H1 (cell line): Measurements from ENCODE around the gene SLC25A22. TPM values are rescaled to one million over a fixed set of nuclear protein-coding genes. Genes with fewer than 3 reads are reported as not detected.

Experiments used
- CTCF ChIA-PET: fragments of 300-600 bp; sonication (Branson Sonifier 250); formaldehyde crosslinking; loops from one replicate; lab custom pipeline; 2021; ENCODE audit not compliant: partially characterized antibody; lab: Charles Lee
- POLR2A ChIA-PET: fragments of 300-600 bp; sonication (Branson Sonifier 250); formaldehyde crosslinking; loops from one replicate; lab custom pipeline; 2021; ENCODE audit warnings: inconsistent platforms; ENCODE audit not compliant: partially characterized antibody; lab: Charles Lee
- DNase-seq, 2 experiments: peaks; one replicate each; pipeline versions ENCODE4 v3.0.0 to v3.0.0-alpha.2; 2010 to 2022; ENCODE audit warnings: low spot score in 2 of 2, low read depth in 1 of 2, mixed read lengths in 1 of 2
- FAIRE-seq: peaks from 2 replicates; lab custom pipeline; 2011; peaks lifted over from hg19 to GRCh38; lab: Jason Lieb, UNC
- H2AFZ ChIP-seq: 2 replicates; pipeline ENCODE4 v1.8.1; 2012; ENCODE audit warnings: low read length, inconsistent platforms
- H2AK5ac ChIP-seq: 2 replicates; pipeline ENCODE4 v1.6.1; 2013; ENCODE audit warnings: low read depth, low read length
- H2BK120ac ChIP-seq: replicated peaks from 2 replicates; pipeline ENCODE3; 2013; ENCODE audit warnings: low read depth, low read length, inconsistent platforms
- H2BK12ac ChIP-seq: 2 replicates; pipeline ENCODE4 v1.6.1; 2013; ENCODE audit warnings: low read depth, low read length
- H2BK15ac ChIP-seq: 2 replicates; pipeline ENCODE4 v1.6.1; 2013; ENCODE audit warnings: low read length
- H2BK20ac ChIP-seq: 2 replicates; pipeline ENCODE4 v1.6.1; 2013; ENCODE audit warnings: low read length
- H2BK5ac ChIP-seq: 2 replicates; pipeline ENCODE4 v1.6.1; 2013; ENCODE audit warnings: low read depth, low read length
- H3K14ac ChIP-seq: 2 replicates; pipeline ENCODE4 v1.6.1; 2013; ENCODE audit warnings: inconsistent platforms; ENCODE audit not compliant: insufficient read length
- H3K18ac ChIP-seq: 2 replicates; pipeline ENCODE4 v1.6.1; 2013; ENCODE audit warnings: low read length; ENCODE audit errors: extremely low read depth
- H3K23ac ChIP-seq: 2 replicates; pipeline ENCODE4 v1.6.1; 2013; ENCODE audit warnings: inconsistent platforms; ENCODE audit not compliant: insufficient read length
- H3K23me2 ChIP-seq: 2 replicates; pipeline ENCODE4 v1.6.1; 2013; ENCODE audit warnings: low read depth, low read length
- H3K27ac ChIP-seq: 2 replicates; pipeline ENCODE4 v1.6.1; 2011; ENCODE audit warnings: low read depth, low read length, inconsistent platforms
- H3K27me3 ChIP-seq, 4 experiments: replicated peaks in 1 of 4; 1 replicate in 1 of 4; 2 replicates in 3 of 4; pipeline versions ENCODE4 v1.6.1 to v1.8.1; 2011 to 2013; ENCODE audit warnings: low read length in 3 of 4, mild to moderate bottlenecking in 3 of 4, inconsistent platforms in 2 of 4, mixed read lengths in 2 of 4, moderate library complexity in 1 of 4; ENCODE audit not compliant: control insufficient read depth in 3 of 4, insufficient read depth in 3 of 4; ENCODE audit errors: extremely low read depth in 1 of 4
- H3K36me3 ChIP-seq, 4 experiments: 2 replicates each; pipeline versions ENCODE4 v1.6.1 to v1.8.1; 2011 to 2013; ENCODE audit warnings: mild to moderate bottlenecking in 4 of 4, low read length in 3 of 4, moderate library complexity in 2 of 4, control low read depth in 1 of 4, inconsistent platforms in 1 of 4; ENCODE audit not compliant: insufficient read depth in 4 of 4, control insufficient read depth in 2 of 4
- H3K4ac ChIP-seq: replicated peaks from 2 replicates; pipeline ENCODE3; 2013; ENCODE audit warnings: low read length, low read depth, mixed read lengths, inconsistent platforms; ENCODE audit not compliant: insufficient read length
- H3K4me1 ChIP-seq, 4 experiments: replicated peaks in 1 of 4; 1 replicate in 1 of 4; 2 replicates in 3 of 4; pipeline versions ENCODE4 v1.6.1 to v1.8.1; 2011 to 2013; ENCODE audit warnings: low read length in 3 of 4, inconsistent platforms in 2 of 4, mixed read lengths in 1 of 4; ENCODE audit not compliant: insufficient read depth in 4 of 4, control insufficient read depth in 3 of 4
- H3K4me2 ChIP-seq, 2 experiments: 2 replicates each; pipeline versions ENCODE4 v1.6.1 to v1.8.1; 2011 to 2013; ENCODE audit warnings: low read depth in 2 of 2, low read length in 2 of 2, control low read depth in 1 of 2, inconsistent platforms in 1 of 2, mild to moderate bottlenecking in 1 of 2; ENCODE audit not compliant: insufficient read depth in 1 of 2
- H3K4me3 ChIP-seq, 4 experiments: fragments of 200-600, 300-600 bp in 1 of 4; sonication (generic), shearing (Covaris generic), sonication (Bioruptor Twin) in 1 of 4; 2 replicates each; pipeline versions ENCODE4 v1.5.1 to v1.8.1; 2011 to 2016; ENCODE audit warnings: low read length in 4 of 4, low read depth in 3 of 4, control low read depth in 2 of 4, inconsistent platforms in 2 of 4, mild to moderate bottlenecking in 2 of 4, mixed read lengths in 1 of 4, moderate library complexity in 1 of 4; ENCODE audit not compliant: insufficient read depth in 2 of 4; ENCODE audit errors: extremely low read depth in 1 of 4
- H3K56ac ChIP-seq: replicated peaks from 2 replicates; pipeline ENCODE3; 2013; ENCODE audit warnings: low read depth, mild to moderate bottlenecking, mixed read lengths, low read length, inconsistent platforms; ENCODE audit not compliant: insufficient read length
- H3K79me1 ChIP-seq: 2 replicates; pipeline ENCODE4 v1.6.1; 2013; ENCODE audit warnings: low read depth, low read length, control low read depth
- H3K79me2 ChIP-seq, 2 experiments: 2 replicates each; pipeline versions ENCODE4 v1.6.1 to v1.8.1; 2012 to 2013; ENCODE audit warnings: low read length in 2 of 2, mild to moderate bottlenecking in 2 of 2, inconsistent platforms in 1 of 2; ENCODE audit not compliant: insufficient read depth in 2 of 2, control insufficient read depth in 1 of 2
- H3K9ac ChIP-seq, 4 experiments: replicated peaks in 1 of 4; 1 replicate in 1 of 4; 2 replicates in 3 of 4; pipeline versions ENCODE4 v1.6.1 to v1.8.1; 2011 to 2013; ENCODE audit warnings: low read depth in 3 of 4, low read length in 3 of 4, control low read depth in 2 of 4, mild to moderate bottlenecking in 2 of 4, moderate library complexity in 2 of 4, inconsistent platforms in 1 of 4; ENCODE audit errors: extremely low read depth in 1 of 4
- H3K9me3 ChIP-seq, 2 experiments: 2 replicates each; pipeline versions ENCODE4 v1.6.1 to v1.8.1; 2012 to 2013; ENCODE audit warnings: mild to moderate bottlenecking in 2 of 2, moderate library complexity in 2 of 2, control low read depth in 1 of 2, inconsistent platforms in 1 of 2, low read depth in 1 of 2, low read length in 1 of 2, mixed read lengths in 1 of 2; ENCODE audit not compliant: insufficient read depth in 2 of 2
- H4K20me1 ChIP-seq, 2 experiments: replicated peaks in 1 of 2; 2 replicates each; pipeline versions ENCODE3 to v1.8.1; 2011 to 2013; ENCODE audit warnings: inconsistent platforms in 2 of 2, low read length in 2 of 2, mild to moderate bottlenecking in 1 of 2; ENCODE audit not compliant: insufficient read depth in 2 of 2, control insufficient read depth in 1 of 2
- H4K5ac ChIP-seq: 2 replicates; pipeline ENCODE4 v1.6.1; 2013; ENCODE audit warnings: low read length, low read depth, mixed read lengths, inconsistent platforms; ENCODE audit not compliant: insufficient read length
- H4K8ac ChIP-seq: 2 replicates; pipeline ENCODE4 v1.8.0; 2013; ENCODE audit warnings: mild to moderate bottlenecking, moderate library complexity, low read length, inconsistent platforms; ENCODE audit not compliant: insufficient read depth; ENCODE audit errors: extremely low read depth
- H4K91ac ChIP-seq: replicated peaks from 2 replicates; pipeline ENCODE3; 2013; ENCODE audit warnings: low read length, mixed read lengths, inconsistent platforms; ENCODE audit not compliant: insufficient read length
- HDAC2 ChIP-seq, 2 experiments: fragments of 300-600 bp in 1 of 2; sonication (generic) in 1 of 2; IDR thresholded peaks; 2 replicates each; pipeline ENCODE4 v1.6.1; 2011 to 2012; ENCODE audit warnings: low read depth in 2 of 2, low read length in 2 of 2, mild to moderate bottlenecking in 2 of 2, moderate library complexity in 2 of 2, borderline replicate concordance in 1 of 2, inconsistent platforms in 1 of 2
- JUND ChIP-seq: IDR thresholded peaks from 2 replicates; pipeline ENCODE4 v1.6.1; 2011; ENCODE audit warnings: mild to moderate bottlenecking, improper control_type of control experiment, low read length
- SIN3A ChIP-seq, 2 experiments: IDR thresholded peaks in 1 of 2; conservative IDR thresholded peaks in 1 of 2; 2 replicates each; pipeline ENCODE4 v1.6.1; 2011 to 2012; ENCODE audit warnings: low read length in 2 of 2, improper control_type of control experiment in 1 of 2, low read depth in 1 of 2, mild to moderate bottlenecking in 1 of 2
- TAF7 ChIP-seq: optimal IDR thresholded peaks from 2 replicates; pipeline ENCODE3; 2011; ENCODE audit warnings: low read depth, mild to moderate bottlenecking, inconsistent platforms, low read length, moderate library complexity, borderline replicate concordance
- YY1 ChIP-seq: IDR thresholded peaks from 2 replicates; pipeline ENCODE4 v1.6.1; 2011; ENCODE audit warnings: low read depth, mild to moderate bottlenecking, low read length
- ZNF274 ChIP-seq: IDR thresholded peaks from 2 replicates; pipeline ENCODE4 v1.7.0; 2012; ENCODE audit warnings: low read length, borderline replicate concordance; ENCODE audit errors: extremely low read depth
- WGBS, 2 experiments: shearing (Covaris generic) in 1 of 2; methylation state at CpG; one replicate each; pipeline versions ENCODE4 v1.1.6 to v1.1.7; 2013 to 2015; ENCODE audit warnings: low lambda C conversion rate in 2 of 2, mixed read lengths in 2 of 2, inconsistent platforms in 1 of 2, low coverage in 1 of 2, missing lambda C conversion rate in 1 of 2; ENCODE audit not compliant: insufficient replicate concordance in 2 of 2, insufficient coverage in 1 of 2, insufficient read length in 1 of 2; ENCODE audit errors: extremely low coverage in 1 of 2, missing lambda C conversion rate in 1 of 2; 5-methylcytosine and 5-hydroxymethylcytosine counted together
- polyA plus RNA-seq, 7 experiments: library from polyadenylated mRNA; depleted of rRNA in 3 of 7; stranded (reverse) in 5 of 7; unstranded in 2 of 7; fragments of >200 nt in 5 of 7; fragments of 200-250 nt in 2 of 7; gene quantifications; 1 replicate in 5 of 7; 2 replicates in 1 of 7; 4 replicates in 1 of 7; pipeline versions ENCODE4 v1.2.1 to v1.2.3, GENCODE V29; 2011 to 2013; ENCODE audit warnings: missing spikeins in 2 of 7, mixed read lengths in 2 of 7
- total RNA-seq: library from RNA; stranded (reverse); fragmentation: NEBNext Ultra II Directional; extraction: Animal tissue kit (Norgen Biotek cat#: 25700); gene quantifications from 2 replicates; pipeline ENCODE4 v1.2.1, GENCODE V29; 2021

The SLC25A22 gene
- total and polyA plus RNA-seq, 2 of the 8 experiments (the other 6 are each of a cell fraction or from before 2014, with no cell fraction given): 31.5 to 48.0 TPM

DNA sequence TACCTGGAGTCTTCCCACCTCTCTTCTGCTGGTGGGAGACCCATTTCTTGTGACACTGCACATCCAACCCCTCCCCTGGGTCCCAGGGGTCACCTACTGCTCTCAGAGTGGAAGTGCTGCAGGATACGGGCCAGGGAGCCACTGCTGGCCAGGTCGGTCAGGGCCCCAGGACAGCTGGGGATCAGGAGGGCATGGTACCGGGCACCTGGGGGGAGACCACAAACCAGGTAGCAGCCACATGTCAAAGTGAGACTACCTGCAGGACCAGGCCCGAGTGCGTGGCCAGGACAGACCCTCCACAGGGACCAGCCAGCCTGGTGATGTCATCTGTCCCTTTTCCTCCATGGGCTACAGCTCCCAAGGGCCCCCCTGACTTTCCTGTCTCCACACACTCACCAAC, 24.7 kb downstream of the SLC25A22 start:
- no peak overlapping the region for H3K4ac ChIP-seq
- H3K9me3 ChIP-seq: no peaks in the 10 kb centered on the region
- H3K9ac ChIP-seq: peak overlapping the region in 1 of 4 experiments; percentile 36; a peak in 2 of 7 replicates
- DNase-seq: no peak
- ChIA-PET CTCF (interaction anchor here (0.6 to 1.2 kb wide), 4 partner anchors 8 to 16 kb away, joined by 3 to 4 read pairs (median 4); partner anchors contain the start of gene CEND1), POLR2A (interaction anchor here (0.7 to 35.3 kb wide), 5 partner anchors 18 to 49 kb away, joined by 3 to 636 read pairs (median 3); partner anchors contain the start of gene TALDO1)
- no peak overlapping the region for H2AFZ ChIP-seq
- H3K56ac ChIP-seq: no peak overlapping the region
- no peak overlapping the region for H2BK120ac ChIP-seq
- no peaks in the 10 kb centered on the region for H3K27me3 ChIP-seq
- peaks cover 7 to 43% of the 10 kb centered on the region in 2 experiments; a peak in 3 of 4 replicates for H3K79me2 ChIP-seq
- no peak overlapping the region for H2AK5ac ChIP-seq
- H3K79me1 ChIP-seq: 0 out of 2 replicates have a peak, but pooled peaks cover 6% of the 10 kb centered on the region
- H3K4me3 ChIP-seq: no peak overlapping the region
- no peak overlapping the region for H3K14ac ChIP-seq
- H3K23me2 ChIP-seq: peaks cover 13% of the 10 kb centered on the region; the same call in 1 of the 2 replicates
- no peak overlapping the region for H2BK20ac ChIP-seq
- no peak overlapping the region for H3K4me2 ChIP-seq
- H2BK12ac ChIP-seq: no peak overlapping the region
- H4K5ac ChIP-seq: no peak overlapping the region
- no peak overlapping the region for H3K18ac ChIP-seq
- FAIRE-seq: no peak
- peaks cover 4 to 21% (median 15%) of the 10 kb centered on the region in 4 experiments; a peak in 7 of 8 replicates for H3K36me3 ChIP-seq
- no peak for TF ChIP-seq JUND
- no peak for TF ChIP-seq YY1
- no peak for TF ChIP-seq SIN3A (conservative IDR thresholded peaks at IDR 0.05 in 1 of 2, IDR thresholded peaks at IDR 0.05 in 1 of 2; ENCODE audit: low read depth in 1 of 2, low read length in 2 of 2)
- no peak for TF ChIP-seq TAF7
- TF ChIP-seq HDAC2 (IDR thresholded peaks at IDR 0.05; ENCODE audit: borderline replicate concordance in 1 of 2, low read depth in 2 of 2, low read length in 2 of 2): no peak
- TF ChIP-seq ZNF274: no peak
- TF ChIP-seq, all 59 proteins: peak for 0
- Histone ChIP-seq H2BK15ac (no peak overlapping the region), H4K20me1 (peaks cover 16 to 27% of the 10 kb centered on the region in 2 experiments), H2BK5ac (no peak overlapping the region), H4K8ac (no peak overlapping the region; the same call in 1 of the 2 replicates), H3K27ac (no peak overlapping the region), H3K4me1 (peaks cover 0 to 15% (median 7%) of the 10 kb centered on the region in 4 experiments; a peak in 6 of 7 replicates), H3K23ac (no peak overlapping the region), H4K91ac (no peak overlapping the region)
- 94% methylated on average over 5 of the region's 5 CpGs; no CpG with 5 or more reads in 1 of the 2 experiments for WGBS, 2 experiments
